K562 (cell line): ENCODE results near the gene DPAGT1. TPM values are rescaled to one million over a fixed set of nuclear protein-coding genes. Genes with fewer than 3 reads are reported as not detected.
A peak's percentile ranks its signal among the peaks of the same experiment; 100 is the strongest.

Experiments
- BCOR ChIP-seq: fragments of 450-650 bp; IDR thresholded peaks from 2 replicates; pipeline ENCODE4 v1.6.1; 2016
- CCNT2 ChIP-seq: IDR thresholded peaks from 2 replicates; pipeline ENCODE4 v1.6.1; 2011; ENCODE audit warnings: borderline replicate concordance, low read depth, mild to moderate bottlenecking, moderate library complexity, mixed read lengths, low read length; ENCODE audit not compliant: insufficient read length; ENCODE audit errors: extremely low read depth
- DACH1 ChIP-seq: fragments of 450-650 bp; IDR thresholded peaks from 2 replicates; pipeline ENCODE4 v1.6.1; 2018; ENCODE audit not compliant: partially characterized antibody
- HDAC8 ChIP-seq: fragments of 450-650 bp; IDR thresholded peaks from 2 replicates; pipeline ENCODE4 v1.6.1; 2016; ENCODE audit warnings: mild to moderate bottlenecking, missing genetic modification characterization, moderate library complexity, missing compliant biosample characterization
- HMGN3 ChIP-seq: IDR thresholded peaks from 2 replicates; pipeline ENCODE4 v1.6.1; 2011; ENCODE audit warnings: borderline replicate concordance, low read depth, mild to moderate bottlenecking, mixed read lengths, low read length; ENCODE audit not compliant: insufficient read length; ENCODE audit errors: extremely low read depth
- MBD2 ChIP-seq: sonication (generic); IDR thresholded peaks from 2 replicates; pipeline ENCODE4 v1.6.1; 2016; ENCODE audit warnings: low read depth, borderline replicate concordance
- NFIC ChIP-seq: fragments of 450-650 bp; IDR thresholded peaks from 2 replicates; pipeline ENCODE4 v1.6.1; 2017; ENCODE audit warnings: mild to moderate bottlenecking, inconsistent platforms
- NR2C2 ChIP-seq, 2 experiments: fragments of 200-800 bp in 1 of 2; sonication (Bioruptor generic) in 1 of 2; sonication (generic) in 1 of 2; formaldehyde crosslinking in 1 of 2; IDR thresholded peaks; 2 replicates each; pipeline versions ENCODE4 v1.6.1 to v1.8.0; 2016 to 2022; ENCODE audit warnings: mild to moderate bottlenecking in 1 of 2, missing compliant biosample characterization in 1 of 2, missing genetic modification characterization in 1 of 2, missing genetic modification reagents in 1 of 2
- ZFP30 ChIP-seq: fragments of 250-450 bp; sonication (Bioruptor Pico); IDR thresholded peaks from 2 replicates; pipeline ENCODE4 v1.8.0; 2022; ENCODE audit warnings: moderate library complexity, mild to moderate bottlenecking, inconsistent platforms, borderline replicate concordance
- ZNF12 ChIP-seq: sonication (generic); formaldehyde crosslinking; IDR thresholded peaks from 2 replicates; pipeline ENCODE4 v1.4.0; 2020; ENCODE audit warnings: mild to moderate bottlenecking, missing genetic modification reagents
- ZNF24 ChIP-seq: fragments of 450-650 bp; IDR thresholded peaks from 2 replicates; pipeline ENCODE4 v1.6.1; 2016
- ZNF766 ChIP-seq: fragments of 200-800 bp; sonication (Bioruptor generic); conservative IDR thresholded peaks from 2 replicates; pipeline ENCODE4 v1.6.1; 2016; ENCODE audit warnings: missing genetic modification characterization, missing compliant biosample characterization
- polyA plus RNA-seq, 8 experiments: library from polyadenylated mRNA; depleted of rRNA in 4 of 8; stranded (reverse) in 5 of 8; unstranded in 3 of 8; fragments of >200 nt; fragmentation: Nextera tagmentation in 2 of 8; fragmentation: Illumina TruSeq in 1 of 8; extraction: Ambion mirVana in 2 of 8; extraction: Trizol in 1 of 8; gene quantifications; 2 replicates each; pipeline versions ENCODE4 v1.2.1 to v1.2.3, GENCODE V29; 2011 to 2014; ENCODE audit warnings: inconsistent platforms in 1 of 8, missing spikeins in 1 of 8
- total RNA-seq, 7 experiments: library from RNA; depleted of rRNA in 6 of 7; stranded (reverse); fragments of >200 nt in 6 of 7; fragmentation: Illumina TruSeq in 2 of 7; extraction: Trizol in 2 of 7; gene quantifications; 2 replicates each; pipeline versions ENCODE4 v1.2.1 to v1.2.3, GENCODE V29; 2011 to 2021; ENCODE audit warnings: low replicate concordance in 1 of 7
- TF ChIP-seq, protein P1 (sequence below): fragments of 250-450 bp; sonication (Bioruptor Pico); IDR thresholded peaks from 2 replicates; pipeline ENCODE4 v1.8.0; 2021; ENCODE audit warnings: borderline replicate concordance, mild to moderate bottlenecking, moderate library complexity; ENCODE audit not compliant: poor library complexity, severe bottlenecking
- TF ChIP-seq, protein P2 (sequence below): sonication (generic); formaldehyde crosslinking; IDR thresholded peaks from 2 replicates; pipeline ENCODE4 v1.8.1; 2023; ENCODE audit warnings: mild to moderate bottlenecking, missing genetic modification reagents
- TF ChIP-seq, protein P3 (sequence below): sonication (generic); formaldehyde crosslinking; IDR thresholded peaks from 2 replicates; pipeline ENCODE4 v1.8.0; 2023; ENCODE audit warnings: missing genetic modification reagents, mild to moderate bottlenecking, borderline replicate concordance
- TF ChIP-seq, protein P4 (sequence below): sonication (generic); formaldehyde crosslinking; IDR thresholded peaks from 2 replicates; pipeline ENCODE4 v1.8.1; 2023; ENCODE audit warnings: mild to moderate bottlenecking, missing genetic modification reagents

DPAGT1 gene
- total and polyA plus RNA-seq, 9 of the 15 experiments (the other 6 are each of a cell fraction or from before 2014, with no cell fraction given): 29.9 to 135 (median 85.0) TPM

DNA sequence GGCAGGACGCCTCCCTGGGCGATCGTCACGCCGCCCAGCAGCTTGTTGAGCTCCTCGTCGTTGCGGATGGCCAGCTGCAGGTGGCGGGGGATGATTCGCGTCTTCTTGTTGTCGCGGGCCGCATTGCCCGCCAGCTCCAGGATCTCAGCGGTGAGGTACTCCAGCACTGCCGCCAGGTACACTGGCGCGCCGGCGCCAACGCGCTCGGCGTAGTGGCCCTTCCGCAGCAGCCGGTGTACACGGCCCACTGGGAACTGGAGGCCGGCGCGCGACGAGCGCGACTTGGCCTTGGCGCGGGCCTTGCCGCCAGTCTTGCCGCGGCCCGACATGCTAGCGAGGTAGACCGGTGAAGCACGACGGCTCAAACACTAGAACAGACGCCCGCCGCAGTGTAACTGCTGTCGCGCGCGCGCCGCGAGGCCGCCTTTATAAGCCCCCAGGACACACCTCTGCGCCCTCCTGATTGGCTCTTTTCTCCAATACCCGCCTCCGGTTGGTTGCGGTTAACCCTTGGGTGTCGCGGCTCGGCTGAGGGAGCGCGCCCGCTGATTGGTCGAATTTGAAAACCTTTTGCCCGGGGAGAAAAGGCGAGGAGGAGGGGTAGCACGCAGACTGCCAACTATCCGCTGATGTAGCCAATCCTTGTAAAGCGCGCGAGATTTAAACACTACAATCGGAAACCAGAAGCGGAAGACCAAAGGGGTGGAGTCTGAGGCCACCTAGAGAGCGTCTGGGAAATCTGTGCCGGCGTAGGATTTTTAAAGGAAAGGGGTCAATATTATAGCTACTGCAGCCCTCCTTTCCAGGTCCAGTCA, 6.4 kb downstream of the DPAGT1 start (continued):
- TF ChIP-seq HMGN3: peak; percentile 95
- peak; percentile 88 for TF ChIP-seq NR2C2 (CRISPR knock-in tag; IDR thresholded peaks at IDR 0.05)
- peak; percentile 80 for TF ChIP-seq NR2C2 (tag; IDR thresholded peaks at IDR 0.05)
- no peak for TF ChIP-seq ZFP30 (CRISPR knock-in tag)
- peak; percentile 91 for TF ChIP-seq MBD2
- TF ChIP-seq HDAC8 (tag): peak; percentile 57; the same call in 1 of the 2 replicates
- TF ChIP-seq, protein P1, sequence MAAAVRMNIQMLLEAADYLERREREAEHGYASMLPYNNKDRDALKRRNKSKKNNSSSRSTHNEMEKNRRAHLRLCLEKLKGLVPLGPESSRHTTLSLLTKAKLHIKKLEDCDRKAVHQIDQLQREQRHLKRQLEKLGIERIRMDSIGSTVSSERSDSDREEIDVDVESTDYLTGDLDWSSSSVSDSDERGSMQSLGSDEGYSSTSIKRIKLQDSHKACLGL (CRISPR knock-in tag): peak; percentile 4
- TF ChIP-seq ZNF766 (CRISPR knock-in tag): peak; percentile 70
- peak; percentile 66 for TF ChIP-seq CCNT2
- no peak for TF ChIP-seq DACH1
- TF ChIP-seq ZNF12 (CRISPR knock-in tag): peak; percentile 89
- TF ChIP-seq BCOR: peak; percentile 74
- TF ChIP-seq, protein P2, sequence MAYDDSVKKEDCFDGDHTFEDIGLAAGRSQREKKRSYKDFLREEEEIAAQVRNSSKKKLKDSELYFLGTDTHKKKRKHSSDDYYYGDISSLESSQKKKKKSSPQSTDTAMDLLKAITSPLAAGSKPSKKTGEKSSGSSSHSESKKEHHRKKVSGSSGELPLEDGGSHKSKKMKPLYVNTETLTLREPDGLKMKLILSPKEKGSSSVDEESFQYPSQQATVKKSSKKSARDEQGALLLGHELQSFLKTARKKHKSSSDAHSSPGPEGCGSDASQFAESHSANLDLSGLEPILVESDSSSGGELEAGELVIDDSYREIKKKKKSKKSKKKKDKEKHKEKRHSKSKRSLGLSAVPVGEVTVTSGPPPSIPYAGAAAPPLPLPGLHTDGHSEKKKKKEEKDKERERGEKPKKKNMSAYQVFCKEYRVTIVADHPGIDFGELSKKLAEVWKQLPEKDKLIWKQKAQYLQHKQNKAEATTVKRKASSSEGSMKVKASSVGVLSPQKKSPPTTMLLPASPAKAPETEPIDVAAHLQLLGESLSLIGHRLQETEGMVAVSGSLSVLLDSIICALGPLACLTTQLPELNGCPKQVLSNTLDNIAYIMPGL (CRISPR knock-in tag): 0 out of 2 replicates have a peak, but pooled peaks have one; percentile 54
- TF ChIP-seq, protein P3, sequence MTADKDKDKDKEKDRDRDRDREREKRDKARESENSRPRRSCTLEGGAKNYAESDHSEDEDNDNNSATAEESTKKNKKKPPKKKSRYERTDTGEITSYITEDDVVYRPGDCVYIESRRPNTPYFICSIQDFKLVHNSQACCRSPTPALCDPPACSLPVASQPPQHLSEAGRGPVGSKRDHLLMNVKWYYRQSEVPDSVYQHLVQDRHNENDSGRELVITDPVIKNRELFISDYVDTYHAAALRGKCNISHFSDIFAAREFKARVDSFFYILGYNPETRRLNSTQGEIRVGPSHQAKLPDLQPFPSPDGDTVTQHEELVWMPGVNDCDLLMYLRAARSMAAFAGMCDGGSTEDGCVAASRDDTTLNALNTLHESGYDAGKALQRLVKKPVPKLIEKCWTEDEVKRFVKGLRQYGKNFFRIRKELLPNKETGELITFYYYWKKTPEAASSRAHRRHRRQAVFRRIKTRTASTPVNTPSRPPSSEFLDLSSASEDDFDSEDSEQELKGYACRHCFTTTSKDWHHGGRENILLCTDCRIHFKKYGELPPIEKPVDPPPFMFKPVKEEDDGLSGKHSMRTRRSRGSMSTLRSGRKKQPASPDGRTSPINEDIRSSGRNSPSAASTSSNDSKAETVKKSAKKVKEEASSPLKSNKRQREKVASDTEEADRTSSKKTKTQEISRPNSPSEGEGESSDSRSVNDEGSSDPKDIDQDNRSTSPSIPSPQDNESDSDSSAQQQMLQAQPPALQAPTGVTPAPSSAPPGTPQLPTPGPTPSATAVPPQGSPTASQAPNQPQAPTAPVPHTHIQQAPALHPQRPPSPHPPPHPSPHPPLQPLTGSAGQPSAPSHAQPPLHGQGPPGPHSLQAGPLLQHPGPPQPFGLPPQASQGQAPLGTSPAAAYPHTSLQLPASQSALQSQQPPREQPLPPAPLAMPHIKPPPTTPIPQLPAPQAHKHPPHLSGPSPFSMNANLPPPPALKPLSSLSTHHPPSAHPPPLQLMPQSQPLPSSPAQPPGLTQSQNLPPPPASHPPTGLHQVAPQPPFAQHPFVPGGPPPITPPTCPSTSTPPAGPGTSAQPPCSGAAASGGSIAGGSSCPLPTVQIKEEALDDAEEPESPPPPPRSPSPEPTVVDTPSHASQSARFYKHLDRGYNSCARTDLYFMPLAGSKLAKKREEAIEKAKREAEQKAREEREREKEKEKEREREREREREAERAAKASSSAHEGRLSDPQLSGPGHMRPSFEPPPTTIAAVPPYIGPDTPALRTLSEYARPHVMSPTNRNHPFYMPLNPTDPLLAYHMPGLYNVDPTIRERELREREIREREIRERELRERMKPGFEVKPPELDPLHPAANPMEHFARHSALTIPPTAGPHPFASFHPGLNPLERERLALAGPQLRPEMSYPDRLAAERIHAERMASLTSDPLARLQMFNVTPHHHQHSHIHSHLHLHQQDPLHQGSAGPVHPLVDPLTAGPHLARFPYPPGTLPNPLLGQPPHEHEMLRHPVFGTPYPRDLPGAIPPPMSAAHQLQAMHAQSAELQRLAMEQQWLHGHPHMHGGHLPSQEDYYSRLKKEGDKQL (CRISPR knock-in tag): peak; percentile 97; the same call in 1 of the 2 replicates
- peak; percentile 78 for TF ChIP-seq NFIC
- TF ChIP-seq ZNF24: 0 out of 2 replicates have a peak, but pooled peaks have one; percentile 8
- TF ChIP-seq, protein P4, sequence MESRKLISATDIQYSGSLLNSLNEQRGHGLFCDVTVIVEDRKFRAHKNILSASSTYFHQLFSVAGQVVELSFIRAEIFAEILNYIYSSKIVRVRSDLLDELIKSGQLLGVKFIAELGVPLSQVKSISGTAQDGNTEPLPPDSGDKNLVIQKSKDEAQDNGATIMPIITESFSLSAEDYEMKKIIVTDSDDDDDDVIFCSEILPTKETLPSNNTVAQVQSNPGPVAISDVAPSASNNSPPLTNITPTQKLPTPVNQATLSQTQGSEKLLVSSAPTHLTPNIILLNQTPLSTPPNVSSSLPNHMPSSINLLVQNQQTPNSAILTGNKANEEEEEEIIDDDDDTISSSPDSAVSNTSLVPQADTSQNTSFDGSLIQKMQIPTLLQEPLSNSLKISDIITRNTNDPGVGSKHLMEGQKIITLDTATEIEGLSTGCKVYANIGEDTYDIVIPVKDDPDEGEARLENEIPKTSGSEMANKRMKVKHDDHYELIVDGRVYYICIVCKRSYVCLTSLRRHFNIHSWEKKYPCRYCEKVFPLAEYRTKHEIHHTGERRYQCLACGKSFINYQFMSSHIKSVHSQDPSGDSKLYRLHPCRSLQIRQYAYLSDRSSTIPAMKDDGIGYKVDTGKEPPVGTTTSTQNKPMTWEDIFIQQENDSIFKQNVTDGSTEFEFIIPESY (CRISPR knock-in tag): peak; percentile 50; the same call in 1 of the 2 replicates
